Myocyte (in vitro differentiated cells): ENCODE data around the gene JUN. TPM values are rescaled to one million over a fixed set of nuclear protein-coding genes. Genes with fewer than 3 reads are reported as not detected.

Experiments used
- DNase-seq: peaks from one replicate; pipeline ENCODE4 v3.0.0-alpha.2; 2012; ENCODE audit warnings: low read depth
- total RNA-seq: library from RNA; depleted of rRNA; stranded (reverse); fragments of >200 nt; gene quantifications from 2 replicates; pipeline ENCODE4 v1.2.3, GENCODE V29; 2014

JUN gene
- total RNA-seq, 1 donor from 2014 or later, result 65.9 TPM

DNA sequence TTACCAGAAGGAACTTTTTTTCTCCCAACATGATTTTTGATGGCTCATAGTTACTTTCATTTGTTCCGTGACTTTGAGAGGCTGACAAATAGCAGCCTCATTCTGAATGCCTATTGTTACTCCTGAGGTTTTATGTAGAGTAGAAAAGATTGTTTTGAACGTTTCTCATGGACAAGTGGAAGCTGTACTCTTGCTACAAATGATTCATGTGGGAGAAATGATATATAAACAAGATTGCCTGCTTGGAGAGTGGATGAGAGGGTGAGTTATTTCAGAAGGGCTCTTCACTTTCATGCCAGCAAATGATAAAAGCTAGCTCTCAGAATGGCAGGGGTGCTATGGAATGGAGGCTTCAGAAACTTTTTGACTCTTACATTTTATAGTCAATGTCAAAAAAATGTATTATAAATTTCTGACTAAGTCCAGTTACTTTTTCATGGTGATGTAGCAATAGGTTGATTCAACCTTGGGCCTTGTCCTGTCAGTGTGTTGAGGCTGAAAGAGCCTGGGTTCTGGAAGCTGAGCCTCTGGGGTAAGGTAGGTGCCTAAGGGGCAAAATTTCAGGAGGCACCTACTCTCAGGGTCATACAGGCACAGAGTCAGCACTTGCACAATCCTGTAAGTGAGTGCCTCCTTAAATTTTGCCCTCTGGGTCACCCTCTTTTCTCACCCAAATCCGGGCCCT lies 19.4 kb downstream of the JUN start:
- DNase-seq, result no peak

- no peak for DNase-seq
Measured at GRCh38 chr1:58763214-58763613, 20.6 kb downstream of the JUN start.

- DNase-seq, result no peak
Measured at GRCh38 chr1:58762806-58763205, 21.0 kb downstream of the JUN start.

DNA sequence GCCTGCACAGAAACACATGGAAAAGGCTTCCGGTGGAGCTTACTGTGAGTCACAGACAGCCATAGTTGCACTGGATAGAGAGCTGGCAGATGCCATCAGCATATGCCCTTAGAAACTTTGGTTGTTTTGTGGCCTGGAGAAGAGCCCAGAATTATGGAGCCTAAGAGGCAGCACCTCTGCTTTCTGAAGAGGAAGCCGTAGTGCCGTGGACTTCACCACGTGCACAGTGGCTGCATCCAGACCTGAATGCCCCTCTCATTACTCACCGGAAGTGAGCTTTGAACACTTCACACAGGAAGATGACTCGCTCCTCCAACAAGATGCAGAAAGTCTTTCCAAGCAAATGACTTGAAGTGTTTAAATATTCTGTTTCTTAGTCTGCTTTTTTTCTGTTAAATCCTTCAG lies 28.4 kb downstream of the JUN start:
- peak; percentile 98 for DNase-seq

DNA sequence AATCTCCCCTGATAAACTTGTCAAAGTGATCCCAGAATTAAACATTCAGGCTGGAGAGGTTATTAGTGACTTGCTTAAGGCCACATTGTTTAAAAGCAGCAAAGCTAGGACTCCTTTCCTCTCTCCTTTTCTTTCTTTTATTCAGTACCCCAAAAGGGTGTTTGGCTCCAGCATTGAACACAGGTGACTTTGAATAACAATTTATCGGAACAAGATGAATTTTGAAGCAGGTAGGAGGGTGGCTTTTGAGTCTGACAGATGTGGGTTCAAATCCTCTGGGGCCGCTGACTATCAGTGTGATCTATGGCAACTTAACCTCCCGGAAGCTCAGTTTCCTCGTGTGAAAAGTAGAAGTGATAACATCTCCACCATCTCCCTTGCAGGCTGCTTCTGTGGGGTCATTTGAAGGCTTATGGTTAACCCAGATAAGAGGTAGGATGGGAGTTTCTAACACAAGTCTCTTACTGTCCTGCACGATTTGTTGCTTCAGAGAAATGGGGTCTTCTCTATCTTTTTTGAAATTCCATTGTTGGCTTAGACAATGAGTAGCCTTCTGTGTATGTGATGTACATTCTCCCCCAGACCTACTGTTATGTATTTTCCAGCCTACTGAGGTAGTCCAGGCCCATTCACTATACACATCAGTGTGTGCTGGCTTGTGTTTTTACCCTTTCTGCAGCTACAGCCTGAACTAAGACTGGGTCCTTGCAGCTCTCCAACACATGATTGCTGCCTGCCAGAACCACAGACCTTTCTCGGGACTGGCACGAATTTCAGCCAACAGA lies 29.0 kb downstream of the JUN start:
- DNase-seq, result no peak

DNA sequence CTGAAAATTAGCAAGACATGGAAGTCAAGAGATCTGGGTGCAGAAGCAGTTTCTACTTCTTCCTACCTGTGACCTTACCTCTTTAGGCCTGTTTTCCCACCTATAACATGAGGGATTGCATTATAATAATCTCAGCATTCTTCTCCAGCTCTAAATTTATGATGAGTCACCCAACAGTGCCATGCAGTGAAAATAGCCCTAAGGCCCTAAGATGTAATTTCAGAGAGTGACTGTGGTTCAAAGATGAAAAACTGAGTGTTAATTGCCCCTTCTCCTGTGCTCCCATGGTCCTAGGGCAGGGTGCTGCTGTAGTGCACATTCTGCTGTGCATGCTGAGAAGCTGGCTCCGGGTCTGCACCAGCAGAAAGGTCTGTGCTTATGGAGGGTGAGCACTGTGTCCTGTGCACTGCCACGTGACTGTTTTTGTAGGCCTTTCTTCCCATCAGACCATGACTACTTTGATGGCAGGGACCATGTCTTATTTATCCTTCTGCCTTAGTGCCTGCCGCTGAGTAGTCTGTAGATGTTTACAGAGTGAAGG lies 29.7 kb downstream of the JUN start:
- DNase-seq, result no peak

DNA sequence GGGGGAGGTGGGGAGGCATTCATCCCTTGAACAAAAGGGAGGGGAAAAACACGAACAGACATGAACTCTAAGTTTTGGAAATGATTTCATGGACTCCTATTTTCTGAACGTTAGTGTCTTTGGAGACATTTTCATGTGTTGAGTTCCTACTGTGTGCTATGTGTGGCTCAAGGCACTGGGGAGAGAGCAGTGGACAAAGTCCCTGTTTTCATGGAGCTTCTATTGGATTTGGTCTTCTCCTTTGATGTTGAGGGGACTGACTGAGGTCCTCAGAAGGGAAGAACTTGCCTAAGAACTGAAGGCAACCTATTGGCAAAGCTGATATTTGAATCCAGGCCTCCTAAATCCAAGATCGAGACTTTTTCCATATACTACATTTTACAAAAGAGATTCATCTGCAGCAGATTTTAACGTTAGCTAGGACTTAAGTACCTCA lies 30.4 kb downstream of the JUN start:
- no peak for DNase-seq

- no peak for DNase-seq
Measured at GRCh38 chr1:58749646-58750045, 34.2 kb downstream of the JUN start.

DNA sequence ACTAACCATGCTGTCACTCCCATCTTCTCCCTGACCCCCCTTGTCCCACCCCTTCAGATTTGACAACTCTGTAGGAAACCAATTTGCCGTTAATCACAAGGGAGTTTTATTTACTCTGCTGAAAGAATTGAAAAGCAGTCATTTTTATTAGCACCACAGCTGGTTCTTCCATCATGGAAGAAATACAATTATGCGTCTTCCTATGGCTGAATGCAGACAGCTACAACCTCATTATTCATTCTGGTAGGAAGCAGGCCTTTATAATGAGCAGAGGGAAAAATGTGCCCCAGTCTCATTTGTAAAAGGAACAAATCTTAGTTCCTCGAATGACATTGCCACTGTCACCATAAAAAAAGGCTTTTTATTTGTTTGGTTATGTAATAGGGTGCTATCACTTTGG lies 35.2 kb downstream of the JUN start:
- no peak for DNase-seq

GRCh38 chr1:58746757-58747156 lies 37.1 kb downstream of the JUN start:
- DNase-seq, result no peak

DNA sequence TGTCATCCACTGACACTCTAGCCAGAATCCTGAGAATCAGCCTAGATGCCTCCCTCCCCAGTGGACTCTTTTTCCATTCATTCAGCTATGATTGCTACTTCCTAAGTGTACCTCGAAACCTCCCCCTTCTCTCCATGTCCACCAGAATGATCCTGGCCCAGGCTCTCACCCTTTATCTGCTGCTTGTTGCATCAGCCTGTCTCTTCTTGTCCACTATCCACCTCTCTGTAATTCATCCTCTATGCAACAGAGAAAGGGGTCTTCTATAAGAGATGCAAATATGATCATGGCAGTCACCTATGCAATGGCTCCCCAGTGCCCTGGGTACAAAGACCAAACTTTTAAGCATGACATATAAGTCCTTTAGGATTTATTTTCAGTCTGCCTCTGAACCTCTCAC lies 37.7 kb downstream of the JUN start:
- no peak for DNase-seq

DNA sequence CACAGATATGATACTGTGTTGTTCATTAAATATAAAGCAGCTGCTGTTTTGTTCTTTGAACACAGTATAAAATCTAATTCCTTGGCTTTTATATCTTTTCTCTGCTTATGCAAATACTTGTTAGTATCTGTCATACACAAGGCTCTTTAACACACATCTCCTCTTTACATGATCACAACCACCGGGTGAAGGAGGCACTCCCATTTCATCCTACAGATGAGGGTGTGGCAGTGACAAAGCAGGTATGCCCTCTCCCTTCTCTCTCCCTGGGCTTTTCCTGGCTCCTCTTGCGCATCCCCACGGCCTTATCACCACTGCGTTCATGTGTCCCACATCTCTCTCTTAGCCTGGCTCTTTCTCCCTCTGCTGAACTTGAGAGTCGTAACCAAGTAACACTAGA lies 38.2 kb downstream of the JUN start:
- no peak for DNase-seq

DNA sequence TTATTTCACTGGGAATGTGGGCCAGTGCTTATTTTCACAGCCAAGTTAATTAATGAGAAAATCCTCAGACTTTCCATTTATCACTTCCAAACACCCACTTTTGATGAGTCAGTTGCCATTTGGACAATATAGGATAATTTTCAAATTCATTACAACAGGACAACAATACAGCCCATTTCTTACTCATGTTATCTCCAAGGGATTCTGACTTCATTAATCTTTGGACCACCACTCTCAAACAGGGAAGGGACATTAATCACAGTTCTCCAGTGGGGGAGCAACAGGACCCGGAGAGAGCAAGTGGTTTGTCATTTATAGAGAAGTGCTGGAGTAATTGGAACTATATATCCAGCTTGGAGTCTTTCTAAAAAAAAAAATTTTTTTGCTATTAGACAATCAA lies 38.7 kb downstream of the JUN start:
- DNase-seq, result no peak

- no peak for DNase-seq
Measured at GRCh38 chr1:58741678-58742553, 41.9 kb downstream of the JUN start.

DNA sequence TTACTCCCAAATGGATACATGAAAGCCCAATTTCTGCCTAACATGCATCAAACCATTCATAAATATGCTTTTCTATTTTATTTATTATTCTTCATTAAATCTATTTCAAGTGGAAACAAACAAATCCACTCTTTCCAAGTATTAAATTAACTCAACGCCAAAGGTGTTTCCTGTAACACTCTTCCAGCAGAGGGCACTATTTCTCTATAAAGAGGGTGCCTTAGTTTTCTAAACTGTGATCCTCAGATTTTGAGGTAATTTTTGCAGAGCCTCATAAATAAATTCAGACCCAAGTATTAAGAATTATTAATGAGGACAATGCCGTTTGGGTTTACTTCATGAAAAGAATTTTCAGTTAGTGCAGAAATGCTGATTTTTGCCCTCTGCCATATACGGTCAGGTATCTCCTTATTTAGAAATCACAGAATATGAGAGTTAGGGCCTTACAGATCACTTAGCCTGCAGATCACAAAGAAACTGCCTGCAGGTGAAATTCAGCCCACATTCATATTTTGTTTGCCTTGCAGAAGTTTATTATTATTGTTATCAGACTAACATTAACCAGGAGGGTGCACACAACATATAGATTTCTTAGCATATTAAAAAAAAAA lies 43.9 kb downstream of the JUN start:
- peak; percentile 77 for DNase-seq

GRCh38 chr1:58738876-58739275 lies 45.0 kb downstream of the JUN start:
- no peak for DNase-seq

- no peak for DNase-seq
Measured at GRCh38 chr1:58735586-58735985, 48.3 kb downstream of the JUN start.

DNA sequence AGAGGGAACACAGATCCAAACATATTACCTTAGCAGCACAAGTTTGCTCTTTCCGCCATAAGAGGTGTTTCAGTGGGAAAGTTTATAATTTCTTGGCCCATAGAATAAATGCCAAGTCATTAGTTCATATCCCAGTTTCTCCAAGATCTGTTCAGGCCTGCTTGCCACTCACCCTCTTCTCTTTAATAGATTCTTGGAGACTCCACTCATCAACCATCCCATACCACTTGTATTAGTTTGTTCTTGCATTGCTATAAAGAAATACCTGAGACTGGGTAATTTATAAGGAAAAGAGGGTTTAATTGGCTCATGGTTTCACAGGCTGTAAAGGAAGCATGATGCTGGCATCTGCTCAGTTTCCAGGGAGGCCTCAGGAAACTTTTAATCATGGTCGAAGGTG lies 49.2 kb downstream of the JUN start:
- no peak for DNase-seq

GRCh38 chr1:58732087-58732775 lies 51.6 kb downstream of the JUN start:
- no peak for DNase-seq
